MM.1S (cell line): Measurements from ENCODE around the gene MRPL22.

Experiments
- DNase-seq: peaks from one replicate; pipeline ENCODE4 v3.0.0-alpha.2; 2015
- H2AFZ ChIP-seq: fragments of 300-600 bp; sonication (generic); 2 replicates; pipeline ENCODE4 v1.6.0; 2016; ENCODE audit warnings: antibody characterized with exemption, low read length
- H3F3A ChIP-seq: fragments of 300-600 bp; sonication (generic); 2 replicates; pipeline ENCODE4 v1.6.1; 2016; ENCODE audit warnings: mild to moderate bottlenecking, antibody characterized with exemption, low read length, moderate library complexity, mixed read lengths; ENCODE audit not compliant: insufficient read depth
- H3K27ac ChIP-seq: fragments of 300-600 bp; sonication (generic); 2 replicates; pipeline ENCODE4 v1.5.1; 2016; ENCODE audit warnings: mild to moderate bottlenecking, low read length
- H3K27me3 ChIP-seq: fragments of 300-600 bp; sonication (generic); replicated peaks from 2 replicates; pipeline ENCODE4 v1.6.0; 2016; ENCODE audit warnings: low read length; ENCODE audit not compliant: insufficient read depth
- H3K36me3 ChIP-seq: fragments of 300-600 bp; sonication (generic); replicated peaks from 2 replicates; pipeline ENCODE4 v1.6.1; 2016; ENCODE audit warnings: mild to moderate bottlenecking, low read length, mixed read lengths; ENCODE audit not compliant: insufficient read depth
- H3K4me1 ChIP-seq: fragments of 300-600 bp; sonication (generic); 2 replicates; pipeline ENCODE4 v1.6.1; 2016; ENCODE audit warnings: low read length, mixed read lengths
- H3K4me2 ChIP-seq: fragments of 300-600 bp; sonication (generic); 2 replicates; pipeline ENCODE4 v1.6.0; 2016; ENCODE audit warnings: low read depth, low read length
- H3K4me3 ChIP-seq: fragments of 300-600 bp; sonication (generic); 2 replicates; pipeline ENCODE4 v1.5.1; 2016; ENCODE audit warnings: low read length, mixed read lengths
- H3K79me2 ChIP-seq: fragments of 300-600 bp; sonication (generic); 2 replicates; pipeline ENCODE4 v1.6.1; 2016; ENCODE audit warnings: mixed run types, low read length, mixed read lengths
- H3K9ac ChIP-seq: fragments of 300-600 bp; sonication (generic); 2 replicates; pipeline ENCODE4 v1.6.1; 2016; ENCODE audit warnings: low read length, mixed read lengths
- H3K9me2 ChIP-seq: fragments of 300-600 bp; sonication (generic); replicated peaks from 2 replicates; pipeline ENCODE4 v1.6.1; 2016; ENCODE audit warnings: mild to moderate bottlenecking, low read length, mixed read lengths; ENCODE audit not compliant: insufficient read depth
- H3K9me3 ChIP-seq: fragments of 300-600 bp; sonication (generic); replicated peaks from 2 replicates; pipeline ENCODE4 v1.6.1; 2016; ENCODE audit warnings: mild to moderate bottlenecking, low read length, mixed read lengths; ENCODE audit not compliant: insufficient read depth
- H4K20me1 ChIP-seq: fragments of 300-600 bp; sonication (generic); 2 replicates; pipeline ENCODE4 v1.6.1; 2016; ENCODE audit warnings: mild to moderate bottlenecking, low read length, moderate library complexity, mixed read lengths; ENCODE audit not compliant: insufficient read depth
- EZH2 ChIP-seq: fragments of 300-600 bp; sonication (generic); optimal IDR thresholded peaks from 2 replicates; pipeline ENCODE3; 2017; ENCODE audit warnings: low read depth, mild to moderate bottlenecking, antibody characterized with exemption, low read length, mixed read lengths
- EZH2phosphoT487 ChIP-seq: fragments of 300-600 bp; sonication (generic); IDR thresholded peaks from 2 replicates; pipeline ENCODE4 v1.6.1; 2018; ENCODE audit warnings: antibody characterized with exemption, low read length
- TF ChIP-seq, protein P1 (sequence below): fragments of 300-600 bp; sonication (generic); IDR thresholded peaks from 2 replicates; pipeline ENCODE4 v1.5.1; 2016; ENCODE audit warnings: antibody characterized with exemption, low read length, mixed read lengths

The MRPL22 gene

DNA sequence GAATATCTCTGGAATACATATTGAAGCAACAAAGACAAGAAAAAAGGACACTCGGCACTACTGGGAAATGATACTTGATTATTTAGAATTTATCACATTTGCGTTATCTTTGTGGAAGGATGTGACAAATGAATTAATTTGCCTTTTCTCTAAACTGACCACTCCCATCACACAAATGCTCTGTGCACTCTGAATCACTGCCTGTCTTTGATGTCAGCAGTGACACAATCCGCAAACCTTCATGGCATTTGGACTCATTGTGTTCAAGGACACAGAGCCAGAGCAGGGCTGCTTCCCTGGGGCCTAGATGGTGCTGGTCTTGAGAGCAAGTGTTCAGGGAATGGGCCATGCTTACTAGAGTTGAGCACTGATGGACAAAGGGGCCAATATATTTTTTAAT is 67.8 kb downstream of the MRPL22 start:
- no peaks in the 10 kb centered on the region for H3K9me2 ChIP-seq
- no peak for DNase-seq
- H3K4me2 ChIP-seq, result no peak overlapping the region
- H3K9ac ChIP-seq, result no peak overlapping the region
- H3K27me3 ChIP-seq, result no peaks in the 10 kb centered on the region
- H3K27ac ChIP-seq, result no peak overlapping the region
- H2AFZ ChIP-seq, result no peak overlapping the region
- no peaks in the 10 kb centered on the region for H4K20me1 ChIP-seq
- H3F3A ChIP-seq, result no peaks in the 10 kb centered on the region
- no peaks in the 10 kb centered on the region for H3K4me1 ChIP-seq
- TF ChIP-seq, protein P1, sequence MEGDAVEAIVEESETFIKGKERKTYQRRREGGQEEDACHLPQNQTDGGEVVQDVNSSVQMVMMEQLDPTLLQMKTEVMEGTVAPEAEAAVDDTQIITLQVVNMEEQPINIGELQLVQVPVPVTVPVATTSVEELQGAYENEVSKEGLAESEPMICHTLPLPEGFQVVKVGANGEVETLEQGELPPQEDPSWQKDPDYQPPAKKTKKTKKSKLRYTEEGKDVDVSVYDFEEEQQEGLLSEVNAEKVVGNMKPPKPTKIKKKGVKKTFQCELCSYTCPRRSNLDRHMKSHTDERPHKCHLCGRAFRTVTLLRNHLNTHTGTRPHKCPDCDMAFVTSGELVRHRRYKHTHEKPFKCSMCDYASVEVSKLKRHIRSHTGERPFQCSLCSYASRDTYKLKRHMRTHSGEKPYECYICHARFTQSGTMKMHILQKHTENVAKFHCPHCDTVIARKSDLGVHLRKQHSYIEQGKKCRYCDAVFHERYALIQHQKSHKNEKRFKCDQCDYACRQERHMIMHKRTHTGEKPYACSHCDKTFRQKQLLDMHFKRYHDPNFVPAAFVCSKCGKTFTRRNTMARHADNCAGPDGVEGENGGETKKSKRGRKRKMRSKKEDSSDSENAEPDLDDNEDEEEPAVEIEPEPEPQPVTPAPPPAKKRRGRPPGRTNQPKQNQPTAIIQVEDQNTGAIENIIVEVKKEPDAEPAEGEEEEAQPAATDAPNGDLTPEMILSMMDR, result no peak
- TF ChIP-seq EZH2, result no peak
- TF ChIP-seq EZH2phosphoT487, result no peak
- no peak overlapping the region for H3K4me3 ChIP-seq
- no peaks in the 10 kb centered on the region for H3K36me3 ChIP-seq
- H3K79me2 ChIP-seq, result no peaks in the 10 kb centered on the region
- no peaks in the 10 kb centered on the region for H3K9me3 ChIP-seq

DNA sequence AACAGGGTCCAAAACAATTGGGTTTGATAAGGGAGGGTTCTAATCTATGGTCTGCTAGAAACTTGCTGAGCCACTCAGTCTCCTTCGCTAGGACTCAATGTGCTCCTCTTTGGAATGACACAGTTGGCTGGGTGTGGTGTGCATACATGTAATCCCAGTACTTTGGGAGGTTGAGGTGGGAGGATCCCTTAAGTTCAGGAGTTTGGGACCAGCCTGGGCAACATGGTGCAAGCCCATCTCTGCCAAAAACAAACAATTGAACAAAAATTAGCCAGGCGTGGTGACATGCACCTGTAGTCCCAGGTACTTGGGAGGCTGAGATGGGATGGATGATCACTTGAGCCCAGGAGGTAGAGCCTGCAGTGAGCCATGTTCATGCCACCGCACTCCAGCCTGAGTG is 70.0 kb downstream of the MRPL22 start:
- H3K27me3 ChIP-seq, result no peaks in the 10 kb centered on the region
- no peak for DNase-seq
- no peaks in the 10 kb centered on the region for H3K4me1 ChIP-seq
- H3K4me2 ChIP-seq, result no peak overlapping the region
- no peak overlapping the region for H3K4me3 ChIP-seq
- no peaks in the 10 kb centered on the region for H3K36me3 ChIP-seq
- TF ChIP-seq EZH2 (no peak), EZH2phosphoT487 (no peak)
- TF ChIP-seq, protein P1, result no peak
- no peak overlapping the region for H2AFZ ChIP-seq
- no peaks in the 10 kb centered on the region for H3K9me3 ChIP-seq
- no peaks in the 10 kb centered on the region for H3K9me2 ChIP-seq
- no peaks in the 10 kb centered on the region for H4K20me1 ChIP-seq
- H3K9ac ChIP-seq, result no peak overlapping the region
- H3F3A ChIP-seq, result no peaks in the 10 kb centered on the region
- no peak overlapping the region for H3K27ac ChIP-seq
- no peaks in the 10 kb centered on the region for H3K79me2 ChIP-seq

DNA sequence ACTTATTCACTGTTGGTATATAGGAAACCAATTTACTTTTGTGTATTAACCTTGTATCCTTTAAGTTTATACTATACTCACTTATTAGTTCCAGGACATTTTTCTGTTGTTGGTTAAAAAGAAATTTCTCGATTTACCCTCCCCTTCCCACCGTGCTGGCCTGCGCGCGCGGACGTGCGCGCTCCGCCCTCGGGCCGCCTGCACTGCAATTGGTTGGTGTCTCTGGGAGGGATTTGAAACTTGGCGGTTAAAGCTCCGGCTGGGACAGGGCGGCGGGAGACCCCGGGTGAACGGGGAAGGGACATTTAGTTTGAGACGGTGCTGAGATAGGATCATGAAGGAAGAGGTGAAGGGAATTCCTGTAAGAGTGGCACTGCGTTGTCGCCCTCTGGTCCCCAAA is 72.7 kb downstream of the MRPL22 start, which contains the start of gene KIF4B:
KIF4B (plus strand) TSS at position 230 of the 400 bp plus-strand sequence; CDS start at position 335, 105 bp downstream.
- Histone ChIP-seq H3K27ac (no peak within 1 kb of the TSS), H2AFZ (no peak within 1 kb of the TSS), H3K27me3 (no peaks in the 10 kb centered on the region), H3K9ac (no peak within 1 kb of the TSS), H3K9me3 (no peaks in the 10 kb centered on the region), H3K4me1 (no peaks in the 10 kb centered on the region), H3K79me2 (no peaks in the 10 kb centered on the region), H3K4me2 (no peak within 1 kb of the TSS), H4K20me1 (no peaks in the 10 kb centered on the region), H3K9me2 (no peaks in the 10 kb centered on the region), H3F3A (no peaks in the 10 kb centered on the region), H3K4me3 (no peak within 1 kb of the TSS), H3K36me3 (no peaks in the 10 kb centered on the region)
- TF ChIP-seq EZH2phosphoT487 (no peak), EZH2 (no peak)
- TF ChIP-seq, protein P1, result no peak
- no peak for DNase-seq
